Measurements from ENCODE around the gene PMEPA1.

DNA sequence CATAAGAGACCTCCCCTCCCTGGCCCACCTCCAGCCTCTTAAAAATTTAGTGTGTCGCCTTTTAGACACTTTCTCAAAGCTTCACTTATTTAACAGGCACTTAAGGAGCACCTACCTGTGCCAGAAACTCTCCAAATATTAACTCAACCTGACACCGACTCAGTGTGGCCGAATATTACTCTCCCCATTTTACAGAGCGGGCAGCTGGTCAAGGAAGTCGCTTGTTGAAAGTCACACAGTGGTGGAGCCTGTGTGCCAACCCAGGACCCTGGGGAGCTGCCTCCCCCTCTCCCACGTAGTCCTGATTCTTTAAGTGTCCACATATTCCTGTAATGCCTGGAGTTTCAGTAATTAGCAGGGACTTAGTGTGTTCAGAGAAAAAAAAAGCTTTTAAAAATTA, 1.0 kb upstream of the PMEPA1 start:
- TF ChIP-seq, protein P1, sequence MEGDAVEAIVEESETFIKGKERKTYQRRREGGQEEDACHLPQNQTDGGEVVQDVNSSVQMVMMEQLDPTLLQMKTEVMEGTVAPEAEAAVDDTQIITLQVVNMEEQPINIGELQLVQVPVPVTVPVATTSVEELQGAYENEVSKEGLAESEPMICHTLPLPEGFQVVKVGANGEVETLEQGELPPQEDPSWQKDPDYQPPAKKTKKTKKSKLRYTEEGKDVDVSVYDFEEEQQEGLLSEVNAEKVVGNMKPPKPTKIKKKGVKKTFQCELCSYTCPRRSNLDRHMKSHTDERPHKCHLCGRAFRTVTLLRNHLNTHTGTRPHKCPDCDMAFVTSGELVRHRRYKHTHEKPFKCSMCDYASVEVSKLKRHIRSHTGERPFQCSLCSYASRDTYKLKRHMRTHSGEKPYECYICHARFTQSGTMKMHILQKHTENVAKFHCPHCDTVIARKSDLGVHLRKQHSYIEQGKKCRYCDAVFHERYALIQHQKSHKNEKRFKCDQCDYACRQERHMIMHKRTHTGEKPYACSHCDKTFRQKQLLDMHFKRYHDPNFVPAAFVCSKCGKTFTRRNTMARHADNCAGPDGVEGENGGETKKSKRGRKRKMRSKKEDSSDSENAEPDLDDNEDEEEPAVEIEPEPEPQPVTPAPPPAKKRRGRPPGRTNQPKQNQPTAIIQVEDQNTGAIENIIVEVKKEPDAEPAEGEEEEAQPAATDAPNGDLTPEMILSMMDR (IDR thresholded peaks at IDR 0.05 in 2 of 3, conservative IDR thresholded peaks at IDR 0.05 in 1 of 3; ENCODE audit: control insufficient read depth in 2 of 3, extremely low read depth in 1 of 3, insufficient read depth in 1 of 3, low read depth in 3 of 3, low read length in 3 of 3) = no peak
- TF ChIP-seq EED (IDR thresholded peaks at IDR 0.05; ENCODE audit: low read depth) (no peak), POLR2A (IDR thresholded peaks at IDR 0.05; ENCODE audit: low read depth, low read length) (no peak), MYC (IDR thresholded peaks at IDR 0.05; ENCODE audit: insufficient read depth, insufficient read length, insufficient replicate concordance, low read length, severe bottlenecking) (no peak), SMC3 (IDR thresholded peaks at IDR 0.05; ENCODE audit: borderline replicate concordance, low read length) (no peak), GABPA (IDR thresholded peaks at IDR 0.05; ENCODE audit: low read depth) (no peak)
- TF ChIP-seq, protein P2, sequence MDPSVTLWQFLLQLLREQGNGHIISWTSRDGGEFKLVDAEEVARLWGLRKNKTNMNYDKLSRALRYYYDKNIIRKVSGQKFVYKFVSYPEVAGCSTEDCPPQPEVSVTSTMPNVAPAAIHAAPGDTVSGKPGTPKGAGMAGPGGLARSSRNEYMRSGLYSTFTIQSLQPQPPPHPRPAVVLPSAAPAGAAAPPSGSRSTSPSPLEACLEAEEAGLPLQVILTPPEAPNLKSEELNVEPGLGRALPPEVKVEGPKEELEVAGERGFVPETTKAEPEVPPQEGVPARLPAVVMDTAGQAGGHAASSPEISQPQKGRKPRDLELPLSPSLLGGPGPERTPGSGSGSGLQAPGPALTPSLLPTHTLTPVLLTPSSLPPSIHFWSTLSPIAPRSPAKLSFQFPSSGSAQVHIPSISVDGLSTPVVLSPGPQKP (IDR thresholded peaks at IDR 0.05; ENCODE audit: low read depth, low read length) = no peak
